HEK293 (cell line): ENCODE data around the gene ETV6.

ENCODE experiments used
- CTCF ChIA-PET: fragments of 350-600 bp; formaldehyde crosslinking; extraction: SDS; loops from one replicate; lab custom pipeline; 2021; ENCODE audit warnings: antibody characterized with exemption; lab: Yijun Ruan, JAX
- POLR2A ChIA-PET: fragments of 300-600 bp; formaldehyde crosslinking; extraction: SDS; loops from one replicate; lab custom pipeline; 2020; ENCODE audit warnings: antibody characterized with exemption, inconsistent platforms; lab: Yijun Ruan, JAX
- H3K27ac ChIP-seq: fragments of 200-500 bp; sonication (Bioruptor generic); 2 replicates; pipeline ENCODE4 v1.5.1; 2014; ENCODE audit warnings: low read depth, low read length, control low read depth, inconsistent platforms; ENCODE audit errors: extremely low read depth
- H3K36me3 ChIP-seq, 2 experiments: fragments of 200-500 bp in 1 of 2; sonication (Bioruptor generic) in 1 of 2; 1 replicate in 1 of 2; 2 replicates in 1 of 2; pipeline ENCODE4 v1.5.1; 2014 to 2017; ENCODE audit warnings: inconsistent platforms in 2 of 2, low read length in 2 of 2; ENCODE audit not compliant: control insufficient read depth in 2 of 2, insufficient read depth in 1 of 2
- H3K4me1 ChIP-seq: fragments of 200-500 bp; sonication (Bioruptor generic); 2 replicates; pipeline ENCODE4 v1.5.1; 2014; ENCODE audit warnings: mild to moderate bottlenecking, low read length, inconsistent platforms; ENCODE audit not compliant: control insufficient read depth, insufficient read depth
- H3K4me3 ChIP-seq: 2 replicates; pipeline ENCODE4 v1.5.1; 2011; ENCODE audit warnings: low read depth, mild to moderate bottlenecking, control low read depth, low read length, moderate library complexity
- H3K9me3 ChIP-seq: fragments of 200-500 bp; sonication (Bioruptor generic); 2 replicates; pipeline ENCODE4 v1.5.1; 2014; ENCODE audit warnings: low read depth, low read length, inconsistent platforms; ENCODE audit not compliant: control insufficient read depth, insufficient read depth
- IKZF3 ChIP-seq: fragments of 450-650 bp; IDR thresholded peaks from 2 replicates; pipeline ENCODE4 v1.5.0; 2018; ENCODE audit warnings: missing biosample characterization, mild to moderate bottlenecking, missing genetic modification characterization, moderate library complexity
- PRDM1 ChIP-seq: fragments of 450-650 bp; formaldehyde crosslinking; IDR thresholded peaks from 2 replicates; pipeline ENCODE4; 2016; ENCODE audit warnings: missing biosample characterization, missing genetic modification characterization
- SP3 ChIP-seq: fragments of 450-650 bp; formaldehyde crosslinking; IDR thresholded peaks from 2 replicates; pipeline ENCODE4 v1.5.1; 2016; ENCODE audit warnings: missing biosample characterization, missing genetic modification characterization
- TCF7L2 ChIP-seq: IDR thresholded peaks from 2 replicates; pipeline ENCODE4 v1.6.1; 2011; ENCODE audit warnings: low read depth, mild to moderate bottlenecking, inconsistent platforms, low read length, moderate library complexity, borderline replicate concordance
- ZBTB48 ChIP-seq: fragments of 450-650 bp; formaldehyde crosslinking; IDR thresholded peaks from 2 replicates; pipeline ENCODE4 v1.5.1; 2016; ENCODE audit warnings: missing biosample characterization, missing genetic modification characterization
- ZBTB7A ChIP-seq: fragments of 450-650 bp; formaldehyde crosslinking; IDR thresholded peaks from 2 replicates; pipeline ENCODE4 v1.5.1; 2016; ENCODE audit warnings: low read depth, missing biosample characterization, missing genetic modification characterization
- ZFP3 ChIP-seq: fragments of 450-650 bp; formaldehyde crosslinking; IDR thresholded peaks from 2 replicates; pipeline ENCODE4 v1.5.1; 2016; ENCODE audit warnings: low read depth, missing biosample characterization, missing genetic modification characterization
- ZFP41 ChIP-seq: fragments of 450-650 bp; formaldehyde crosslinking; IDR thresholded peaks from 2 replicates; pipeline ENCODE4 v1.5.1; 2016; ENCODE audit warnings: missing biosample characterization, missing genetic modification characterization, borderline replicate concordance
- ZNF155 ChIP-seq: fragments of 450-650 bp; formaldehyde crosslinking; IDR thresholded peaks from 2 replicates; pipeline ENCODE4 v1.5.1; 2016; ENCODE audit warnings: missing biosample characterization, missing genetic modification characterization
- ZNF184 ChIP-seq: fragments of 450-650 bp; IDR thresholded peaks from 2 replicates; pipeline ENCODE4 v1.5.1; 2018; ENCODE audit warnings: missing biosample characterization, mild to moderate bottlenecking, missing genetic modification characterization
- ZNF248 ChIP-seq: fragments of 450-650 bp; formaldehyde crosslinking; IDR thresholded peaks from 2 replicates; pipeline ENCODE4 v1.5.1; 2017; ENCODE audit warnings: missing biosample characterization, missing genetic modification characterization
- ZNF302 ChIP-seq: fragments of 450-650 bp; formaldehyde crosslinking; IDR thresholded peaks from 2 replicates; pipeline ENCODE4 v1.5.1; 2016; ENCODE audit warnings: missing biosample characterization, missing genetic modification characterization, low read depth
- ZNF311 ChIP-seq: fragments of 450-650 bp; formaldehyde crosslinking; IDR thresholded peaks from 2 replicates; pipeline ENCODE4 v1.5.1; 2017; ENCODE audit warnings: missing biosample characterization, missing genetic modification characterization, borderline replicate concordance
- ZNF416 ChIP-seq: fragments of 450-650 bp; formaldehyde crosslinking; IDR thresholded peaks from 2 replicates; pipeline ENCODE4 v1.5.1; 2016; ENCODE audit warnings: missing biosample characterization, missing genetic modification characterization
- ZNF558 ChIP-seq: fragments of 450-650 bp; formaldehyde crosslinking; IDR thresholded peaks from 2 replicates; pipeline ENCODE4 v1.5.1; 2016; ENCODE audit warnings: missing biosample characterization, missing genetic modification characterization
- ZNF623 ChIP-seq: fragments of 450-650 bp; formaldehyde crosslinking; IDR thresholded peaks from 2 replicates; pipeline ENCODE4 v1.5.1; 2016; ENCODE audit warnings: missing biosample characterization, missing genetic modification characterization
- ZNF626 ChIP-seq: fragments of 450-650 bp; sonication (Bioruptor Pico); formaldehyde crosslinking; IDR thresholded peaks from 2 replicates; pipeline ENCODE4 v1.5.1; 2018; ENCODE audit warnings: missing biosample characterization, missing genetic modification characterization, inconsistent platforms
- ZNF664 ChIP-seq: fragments of 450-650 bp; formaldehyde crosslinking; IDR thresholded peaks from 2 replicates; pipeline ENCODE4 v1.5.1; 2016; ENCODE audit warnings: missing biosample characterization, missing genetic modification characterization
- TF ChIP-seq, protein P1 (sequence below): fragments of 450-650 bp; formaldehyde crosslinking; IDR thresholded peaks from 2 replicates; pipeline ENCODE4 v1.5.0; 2017; ENCODE audit warnings: missing biosample characterization, missing genetic modification characterization, borderline replicate concordance
- TF ChIP-seq, protein P2 (sequence below): fragments of 450-650 bp; formaldehyde crosslinking; IDR thresholded peaks from 2 replicates; pipeline ENCODE4 v1.5.1; 2016; ENCODE audit warnings: missing biosample characterization, missing genetic modification characterization
- TF ChIP-seq, protein P3 (sequence below): fragments of 450-650 bp; formaldehyde crosslinking; IDR thresholded peaks from 2 replicates; pipeline ENCODE4 v1.5.1; 2016; ENCODE audit warnings: missing biosample characterization, missing genetic modification characterization
- TF ChIP-seq, protein P4 (sequence below): fragments of 450-650 bp; formaldehyde crosslinking; IDR thresholded peaks from 2 replicates; pipeline ENCODE4 v1.5.1; 2016; ENCODE audit warnings: missing biosample characterization, missing genetic modification characterization
- TF ChIP-seq, protein P5 (sequence below): fragments of 450-650 bp; formaldehyde crosslinking; IDR thresholded peaks from 2 replicates; pipeline ENCODE4 v1.5.1; 2017; ENCODE audit warnings: missing biosample characterization, missing genetic modification characterization
- TF ChIP-seq, protein P6 (sequence below): fragments of 450-650 bp; formaldehyde crosslinking; IDR thresholded peaks from 2 replicates; pipeline ENCODE4 v1.5.1; 2016; ENCODE audit warnings: missing biosample characterization, missing genetic modification characterization

Gene ETV6

DNA sequence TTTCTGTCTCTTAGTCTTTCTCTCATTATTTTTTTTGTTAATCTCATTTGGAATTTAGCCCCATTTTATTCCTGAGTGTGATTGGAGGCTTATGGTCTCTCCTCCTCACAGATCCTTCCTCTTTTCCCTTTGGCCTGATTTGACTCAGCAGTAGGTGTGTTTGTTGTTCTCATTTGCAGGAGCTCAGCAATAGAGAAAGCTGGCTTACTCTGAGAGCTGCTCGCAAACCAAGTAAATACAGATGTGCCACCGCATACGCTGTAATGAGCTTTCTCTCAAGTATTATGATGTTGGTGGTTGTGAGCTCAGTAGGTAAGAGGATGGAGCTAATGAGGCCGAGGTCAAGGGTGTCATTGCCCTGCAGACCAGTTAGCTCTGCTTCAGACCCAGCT lies 206.5 kb downstream of the ETV6 start (continued):
- TF ChIP-seq, protein P1, sequence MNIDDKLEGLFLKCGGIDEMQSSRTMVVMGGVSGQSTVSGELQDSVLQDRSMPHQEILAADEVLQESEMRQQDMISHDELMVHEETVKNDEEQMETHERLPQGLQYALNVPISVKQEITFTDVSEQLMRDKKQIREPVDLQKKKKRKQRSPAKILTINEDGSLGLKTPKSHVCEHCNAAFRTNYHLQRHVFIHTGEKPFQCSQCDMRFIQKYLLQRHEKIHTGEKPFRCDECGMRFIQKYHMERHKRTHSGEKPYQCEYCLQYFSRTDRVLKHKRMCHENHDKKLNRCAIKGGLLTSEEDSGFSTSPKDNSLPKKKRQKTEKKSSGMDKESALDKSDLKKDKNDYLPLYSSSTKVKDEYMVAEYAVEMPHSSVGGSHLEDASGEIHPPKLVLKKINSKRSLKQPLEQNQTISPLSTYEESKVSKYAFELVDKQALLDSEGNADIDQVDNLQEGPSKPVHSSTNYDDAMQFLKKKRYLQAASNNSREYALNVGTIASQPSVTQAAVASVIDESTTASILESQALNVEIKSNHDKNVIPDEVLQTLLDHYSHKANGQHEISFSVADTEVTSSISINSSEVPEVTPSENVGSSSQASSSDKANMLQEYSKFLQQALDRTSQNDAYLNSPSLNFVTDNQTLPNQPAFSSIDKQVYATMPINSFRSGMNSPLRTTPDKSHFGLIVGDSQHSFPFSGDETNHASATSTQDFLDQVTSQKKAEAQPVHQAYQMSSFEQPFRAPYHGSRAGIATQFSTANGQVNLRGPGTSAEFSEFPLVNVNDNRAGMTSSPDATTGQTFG (tag by site-specific recombination) = no peak
- TF ChIP-seq ZNF664 (tag by site-specific recombination) = no peak
- no peak for TF ChIP-seq ZFP41 (tag by site-specific recombination)
- no peak for TF ChIP-seq ZNF416 (tag by site-specific recombination)
- no peak for TF ChIP-seq ZNF302 (tag by site-specific recombination)
- TF ChIP-seq ZNF558 (tag by site-specific recombination) = no peak

DNA sequence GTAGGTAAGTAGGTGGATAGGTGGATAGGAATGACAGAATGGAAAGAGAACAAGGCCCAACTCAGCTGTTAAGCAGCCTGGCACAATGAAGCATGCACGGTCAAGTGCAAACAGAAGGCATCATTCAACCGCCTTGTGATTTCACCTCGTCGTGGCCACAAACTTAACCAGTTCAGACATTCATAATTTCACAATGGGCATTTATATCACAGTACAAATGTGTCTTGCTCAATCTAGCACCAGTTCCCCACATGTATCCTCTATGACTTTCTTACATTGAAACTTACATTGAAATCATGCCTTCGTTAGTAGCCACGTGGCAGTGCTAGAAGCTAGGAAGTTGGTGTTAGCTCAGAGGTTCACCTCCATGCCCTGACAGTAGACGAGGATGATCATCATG lies 207.5 kb downstream of the ETV6 start:
- CTCF ChIA-PET = no interaction called here
- no peaks in the 10 kb centered on the region for H3K9me3 ChIP-seq
- POLR2A ChIA-PET = no interaction called here
- no peak overlapping the region for H3K4me3 ChIP-seq
- TF ChIP-seq ZNF626 (tag by site-specific recombination) = no peak
- TF ChIP-seq, protein P2, sequence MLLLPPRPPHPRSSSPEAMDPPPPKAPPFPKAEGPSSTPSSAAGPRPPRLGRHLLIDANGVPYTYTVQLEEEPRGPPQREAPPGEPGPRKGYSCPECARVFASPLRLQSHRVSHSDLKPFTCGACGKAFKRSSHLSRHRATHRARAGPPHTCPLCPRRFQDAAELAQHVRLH = no peak
- TF ChIP-seq ZNF155 (tag by site-specific recombination) = no peak
- TF ChIP-seq, protein P3, sequence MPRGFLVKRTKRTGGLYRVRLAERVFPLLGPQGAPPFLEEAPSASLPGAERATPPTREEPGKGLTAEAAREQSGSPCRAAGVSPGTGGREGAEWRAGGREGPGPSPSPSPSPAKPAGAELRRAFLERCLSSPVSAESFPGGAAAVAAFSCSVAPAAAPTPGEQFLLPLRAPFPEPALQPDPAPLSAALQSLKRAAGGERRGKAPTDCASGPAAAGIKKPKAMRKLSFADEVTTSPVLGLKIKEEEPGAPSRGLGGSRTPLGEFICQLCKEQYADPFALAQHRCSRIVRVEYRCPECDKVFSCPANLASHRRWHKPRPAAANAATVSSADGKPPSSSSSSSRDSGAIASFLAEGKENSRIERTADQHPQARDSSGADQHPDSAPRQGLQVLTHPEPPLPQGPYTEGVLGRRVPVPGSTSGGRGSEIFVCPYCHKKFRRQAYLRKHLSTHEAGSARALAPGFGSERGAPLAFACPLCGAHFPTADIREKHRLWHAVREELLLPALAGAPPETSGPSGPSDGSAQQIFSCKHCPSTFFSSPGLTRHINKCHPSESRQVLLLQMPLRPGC (tag by site-specific recombination) = no peak
- no peak for TF ChIP-seq SP3 (tag by site-specific recombination)
- TF ChIP-seq, protein P4, sequence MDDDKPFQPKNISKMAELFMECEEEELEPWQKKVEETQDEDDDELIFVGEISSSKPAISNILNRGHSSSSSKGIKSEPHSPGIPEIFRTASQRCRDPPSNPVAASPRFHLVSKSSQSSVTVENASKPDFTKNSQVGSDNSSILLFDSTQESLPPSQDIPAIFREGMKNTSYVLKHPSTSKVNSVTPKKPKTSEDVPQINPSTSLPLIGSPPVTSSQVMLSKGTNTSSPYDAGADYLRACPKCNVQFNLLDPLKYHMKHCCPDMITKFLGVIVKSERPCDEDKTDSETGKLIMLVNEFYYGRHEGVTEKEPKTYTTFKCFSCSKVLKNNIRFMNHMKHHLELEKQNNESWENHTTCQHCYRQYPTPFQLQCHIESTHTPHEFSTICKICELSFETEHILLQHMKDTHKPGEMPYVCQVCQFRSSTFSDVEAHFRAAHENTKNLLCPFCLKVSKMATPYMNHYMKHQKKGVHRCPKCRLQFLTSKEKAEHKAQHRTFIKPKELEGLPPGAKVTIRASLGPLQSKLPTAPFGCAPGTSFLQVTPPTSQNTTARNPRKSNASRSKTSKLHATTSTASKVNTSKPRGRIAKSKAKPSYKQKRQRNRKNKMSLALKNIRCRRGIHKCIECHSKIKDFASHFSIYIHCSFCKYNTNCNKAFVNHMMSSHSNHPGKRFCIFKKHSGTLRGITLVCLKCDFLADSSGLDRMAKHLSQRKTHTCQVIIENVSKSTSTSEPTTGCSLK (tag by site-specific recombination) = no peak
- TF ChIP-seq ZFP3 (tag by site-specific recombination) = no peak
- TF ChIP-seq, protein P5, sequence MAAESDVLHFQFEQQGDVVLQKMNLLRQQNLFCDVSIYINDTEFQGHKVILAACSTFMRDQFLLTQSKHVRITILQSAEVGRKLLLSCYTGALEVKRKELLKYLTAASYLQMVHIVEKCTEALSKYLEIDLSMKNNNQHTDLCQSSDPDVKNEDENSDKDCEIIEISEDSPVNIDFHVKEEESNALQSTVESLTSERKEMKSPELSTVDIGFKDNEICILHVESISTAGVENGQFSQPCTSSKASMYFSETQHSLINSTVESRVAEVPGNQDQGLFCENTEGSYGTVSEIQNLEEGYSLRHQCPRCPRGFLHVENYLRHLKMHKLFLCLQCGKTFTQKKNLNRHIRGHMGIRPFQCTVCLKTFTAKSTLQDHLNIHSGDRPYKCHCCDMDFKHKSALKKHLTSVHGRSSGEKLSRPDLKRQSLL (tag by site-specific recombination) = no peak
- TF ChIP-seq, protein P6, sequence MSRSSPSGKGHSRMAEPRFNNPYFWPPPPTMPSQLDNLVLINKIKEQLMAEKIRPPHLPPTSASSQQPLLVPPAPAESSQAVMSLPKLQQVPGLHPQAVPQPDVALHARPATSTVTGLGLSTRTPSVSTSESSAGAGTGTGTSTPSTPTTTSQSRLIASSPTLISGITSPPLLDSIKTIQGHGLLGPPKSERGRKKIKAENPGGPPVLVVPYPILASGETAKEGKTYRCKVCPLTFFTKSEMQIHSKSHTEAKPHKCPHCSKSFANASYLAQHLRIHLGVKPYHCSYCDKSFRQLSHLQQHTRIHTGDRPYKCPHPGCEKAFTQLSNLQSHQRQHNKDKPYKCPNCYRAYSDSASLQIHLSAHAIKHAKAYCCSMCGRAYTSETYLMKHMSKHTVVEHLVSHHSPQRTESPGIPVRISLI (tag by site-specific recombination) = no peak
- no peak for TF ChIP-seq ZNF248 (tag by site-specific recombination)
- TF ChIP-seq TCF7L2 = no peak
- no peak for TF ChIP-seq PRDM1 (tag by site-specific recombination)
- no peak for TF ChIP-seq ZNF623 (tag by site-specific recombination)
- TF ChIP-seq ZBTB48 (tag by site-specific recombination) = no peak
- no peak for TF ChIP-seq ZBTB7A
- TF ChIP-seq ZNF311 (tag by site-specific recombination) = no peak
- TF ChIP-seq IKZF3 (tag by site-specific recombination) = no peak
- no peak for TF ChIP-seq ZNF184
- no peaks in the 10 kb centered on the region for H3K4me1 ChIP-seq
- peaks cover 0 to 3% of the 10 kb centered on the region in 2 experiments; a peak in 1 of 3 replicates for H3K36me3 ChIP-seq
- H3K27ac ChIP-seq = no peak overlapping the region
